Right lobe of liver (tissue), 6 donors: ENCODE data around the gene PAX5. TPM values are rescaled to one million over a fixed set of nuclear protein-coding genes. Genes with fewer than 3 reads are reported as not detected.

Experiments used
- ATAC-seq, 4 donors: fragments of 200-7000 bp; cut with Tn5 transposase; one replicate each; pipeline ENCODE4 v1.9.1; 2020; ENCODE audit warnings: mild to moderate bottlenecking in 4 of 4, moderate library complexity in 4 of 4
- DNase-seq, 3 donors: peaks; one replicate each; pipeline ENCODE4 v3.0.0-alpha.2; 2020
- H3K27ac ChIP-seq, 3 donors: fragments of 200-600 bp; one replicate each; pipeline ENCODE4 v1.8.0; 2022
- H3K27me3 ChIP-seq, 2 donors: fragments of 200-600 bp; one replicate each; pipeline ENCODE4 v1.8.0; 2022
- H3K36me3 ChIP-seq, 4 donors: fragments of 200-600 bp; sonication (generic) in 1 of 4; one replicate each; pipeline versions ENCODE4 v1.5.1 to v1.8.0; 2017 to 2022; ENCODE audit warnings: control low read depth in 1 of 4
- H3K4me1 ChIP-seq, 4 donors: fragments of 200-600 bp; sonication (generic) in 1 of 4; one replicate each; pipeline versions ENCODE4 v1.5.1 to v1.8.0; 2017 to 2022; ENCODE audit warnings: control low read depth in 1 of 4
- H3K4me3 ChIP-seq, 3 donors: fragments of 200-600 bp; one replicate each; pipeline ENCODE4 v1.8.0; 2022
- H3K9me3 ChIP-seq, 4 donors: fragments of 200-600 bp; sonication (generic) in 1 of 4; one replicate each; pipeline versions ENCODE4 v1.5.1 to v1.8.0; 2017 to 2022; ENCODE audit warnings: control low read depth in 1 of 4
- POLR2A ChIP-seq: fragments of 450-650 bp; IDR thresholded peaks from one replicate; pipeline ENCODE4 v1.6.1; 2017; ENCODE audit warnings: antibody characterized with exemption, mild to moderate bottlenecking
- WGBS: methylation state at CpG from one replicate; pipeline ENCODE4 v1.1.6; 2018; ENCODE audit warnings: low coverage, low lambda C conversion rate; ENCODE audit not compliant: insufficient coverage; ENCODE audit errors: missing lambda C conversion rate; 5-methylcytosine and 5-hydroxymethylcytosine counted together
- intact Hi-C, 2 donors: fragments of 100-400 bp; cut with DNase I; formaldehyde crosslinking; loops; one replicate each; pipeline versions ENCODE4 v1.11.2 to v1.14.1; 2022
- total RNA-seq, 6 experiments: library from RNA; depleted of rRNA in 2 of 6; stranded (reverse); fragments of >200 nt in 2 of 6; fragmentation: NEBNext Ultra II Directional in 3 of 6; extraction: Animal tissue kit (Norgen Biotek cat#: 25700) in 3 of 6; gene quantifications; one replicate each; pipeline versions ENCODE4 v1.1.0 to v1.2.4, GENCODE V29; 2016 to 2023
- TF ChIP-seq, protein P1 (sequence below), 4 donors: fragments of 200-600 bp in 3 of 4; fragments of 450-650 bp in 1 of 4; IDR thresholded peaks; one replicate each; pipeline versions ENCODE4 v1.5.1 to v1.8.0; 2016 to 2022; ENCODE audit warnings: antibody characterized with exemption in 4 of 4, mild to moderate bottlenecking in 2 of 4
- donor health status: DM: no; HTN: yes; CAD: no.
- donor health status: DM: no; HTN: no; CAD: no.
- donor health status: DM: no; HTN: no; CAD: no.
- donor health status: DM: no; HTN: yes; CAD: no.
- donor health status: DM: no; HTN: yes; CAD: no.

PAX5 gene
- total RNA-seq, 6 experiments from 2014 or later, result 0.12 to 0.18 TPM; not detected in 4

- H3K36me3 ChIP-seq, result no peaks in the 10 kb centered on the region
- intact Hi-C loops, result no loop called here
- H3K9me3 ChIP-seq, result no peaks in the 10 kb centered on the region
- no peaks in the 10 kb centered on the region for H3K27me3 ChIP-seq
- ATAC-seq, result no peak
- WGBS, result 73% methylated on average over 13 of the region's 21 CpGs
- no peak overlapping the region for H3K4me3 ChIP-seq
- TF ChIP-seq, protein P1, sequence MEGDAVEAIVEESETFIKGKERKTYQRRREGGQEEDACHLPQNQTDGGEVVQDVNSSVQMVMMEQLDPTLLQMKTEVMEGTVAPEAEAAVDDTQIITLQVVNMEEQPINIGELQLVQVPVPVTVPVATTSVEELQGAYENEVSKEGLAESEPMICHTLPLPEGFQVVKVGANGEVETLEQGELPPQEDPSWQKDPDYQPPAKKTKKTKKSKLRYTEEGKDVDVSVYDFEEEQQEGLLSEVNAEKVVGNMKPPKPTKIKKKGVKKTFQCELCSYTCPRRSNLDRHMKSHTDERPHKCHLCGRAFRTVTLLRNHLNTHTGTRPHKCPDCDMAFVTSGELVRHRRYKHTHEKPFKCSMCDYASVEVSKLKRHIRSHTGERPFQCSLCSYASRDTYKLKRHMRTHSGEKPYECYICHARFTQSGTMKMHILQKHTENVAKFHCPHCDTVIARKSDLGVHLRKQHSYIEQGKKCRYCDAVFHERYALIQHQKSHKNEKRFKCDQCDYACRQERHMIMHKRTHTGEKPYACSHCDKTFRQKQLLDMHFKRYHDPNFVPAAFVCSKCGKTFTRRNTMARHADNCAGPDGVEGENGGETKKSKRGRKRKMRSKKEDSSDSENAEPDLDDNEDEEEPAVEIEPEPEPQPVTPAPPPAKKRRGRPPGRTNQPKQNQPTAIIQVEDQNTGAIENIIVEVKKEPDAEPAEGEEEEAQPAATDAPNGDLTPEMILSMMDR (IDR thresholded peaks at IDR 0.05), result no peak
- no peak for TF ChIP-seq POLR2A
- no peaks in the 10 kb centered on the region for H3K4me1 ChIP-seq
- H3K27ac ChIP-seq, result no peak overlapping the region
- no peak for DNase-seq
Observed at GRCh38 chr9:36820392-36820861, 213.6 kb downstream of the PAX5 start.

GRCh38 chr9:36818965-36819870 lies 214.8 kb downstream of the PAX5 start:
- H3K4me1 ChIP-seq, result no peaks in the 10 kb centered on the region
- DNase-seq (no peak), ATAC-seq (no peak)
- no peaks in the 10 kb centered on the region for H3K9me3 ChIP-seq
- TF ChIP-seq, protein P1 (IDR thresholded peaks at IDR 0.05), result no peak
- no peak for TF ChIP-seq POLR2A
- intact Hi-C loops, result no loop called here
- H3K27me3 ChIP-seq, result no peaks in the 10 kb centered on the region
- no peaks in the 10 kb centered on the region for H3K36me3 ChIP-seq
- WGBS, result 40% methylated on average over 27 of the region's 35 CpGs
- no peak overlapping the region for H3K4me3 ChIP-seq
- H3K27ac ChIP-seq, result no peak overlapping the region

DNA sequence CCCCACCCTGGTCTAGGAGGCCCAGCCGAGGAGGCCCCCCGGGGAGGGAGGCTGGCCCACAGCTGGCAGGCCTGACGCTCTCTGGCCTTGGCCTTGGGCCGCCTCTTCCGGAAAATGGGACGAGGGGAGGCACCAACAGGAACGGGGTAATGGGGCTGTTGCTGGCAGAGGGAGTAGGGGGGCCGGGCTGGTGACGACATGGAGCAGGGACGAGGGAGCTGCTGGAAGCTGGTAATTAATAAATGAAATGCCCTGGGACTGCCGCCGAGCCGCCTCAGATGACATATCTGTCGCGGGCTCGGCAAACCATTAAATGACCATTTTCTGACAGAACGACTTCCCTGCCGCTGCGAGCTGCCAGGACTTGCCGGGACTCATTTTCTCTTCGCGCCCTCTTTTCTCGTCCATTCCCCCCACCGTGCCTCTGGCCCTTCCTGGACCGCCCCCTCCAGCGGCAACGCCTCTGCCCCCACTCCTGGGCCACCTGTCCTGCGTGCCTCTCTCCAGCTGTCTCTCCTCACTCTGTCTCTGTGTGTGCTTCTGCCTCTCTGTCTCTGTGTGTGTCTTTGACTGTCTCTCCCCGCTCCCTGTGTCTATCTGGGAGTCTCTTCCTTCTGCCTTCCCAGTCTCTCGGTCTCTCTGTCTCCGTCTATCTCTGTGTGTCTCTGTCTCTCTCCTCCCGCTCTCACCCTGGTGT lies 215.7 kb downstream of the PAX5 start:
- TF ChIP-seq POLR2A, result no peak
- TF ChIP-seq, protein P1 (IDR thresholded peaks at IDR 0.05), result no peak
- no peaks in the 10 kb centered on the region for H3K27me3 ChIP-seq
- intact Hi-C loops, result no loop called here
- ATAC-seq, result peak in 3 of 4 donors; percentile 21 to 46 (median 23)
- H3K4me1 ChIP-seq, result no peaks in the 10 kb centered on the region
- WGBS, result 17% methylated on average over 20 of the region's 32 CpGs
- H3K4me3 ChIP-seq, result peak overlapping the region in 1 of 3 donors; percentile 7
- no peaks in the 10 kb centered on the region for H3K9me3 ChIP-seq
- H3K36me3 ChIP-seq, result no peaks in the 10 kb centered on the region
- H3K27ac ChIP-seq, result no peak overlapping the region
- no peak for DNase-seq

DNA sequence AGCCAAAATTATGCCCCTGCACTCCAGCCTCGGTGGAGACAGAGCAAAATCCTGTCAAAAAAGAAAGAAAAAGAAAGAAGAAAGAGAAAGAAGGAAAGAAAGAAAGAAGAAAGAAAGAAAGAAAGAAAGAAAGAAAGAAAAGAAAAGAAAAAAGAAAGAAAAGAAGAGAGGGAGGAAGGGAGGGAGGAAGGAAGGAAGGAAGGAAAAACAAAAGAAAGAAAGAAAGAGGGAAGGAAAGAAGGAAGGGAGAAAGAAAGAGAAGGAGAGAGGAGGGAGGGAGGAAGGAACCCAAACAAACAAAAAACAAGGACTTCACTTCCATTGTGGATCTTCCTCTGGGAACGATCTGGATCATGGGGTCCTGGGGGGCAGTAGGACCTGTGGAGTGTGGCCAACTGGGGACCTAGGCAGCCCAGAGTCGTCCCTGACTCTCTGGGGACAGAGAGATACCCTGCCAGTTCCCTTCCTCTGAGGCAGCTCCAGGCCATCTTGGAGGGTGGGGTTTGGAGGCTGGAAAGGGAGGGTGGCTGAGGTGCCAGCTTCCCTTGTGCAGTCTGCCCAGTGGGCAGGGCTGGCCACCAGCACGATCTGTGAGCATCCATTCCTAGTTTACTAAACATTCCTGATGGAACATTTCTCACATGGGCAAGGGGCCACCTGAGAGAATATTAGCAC lies 216.8 kb downstream of the PAX5 start:
- H3K27me3 ChIP-seq, result no peaks in the 10 kb centered on the region
- TF ChIP-seq, protein P1 (IDR thresholded peaks at IDR 0.05), result no peak
- TF ChIP-seq POLR2A, result no peak
- DNase-seq (peak in 1 of 3 donors; percentile 15), ATAC-seq (no peak)
- H3K27ac ChIP-seq, result no peak overlapping the region
- H3K4me3 ChIP-seq, result no peak overlapping the region
- WGBS, result 58% methylated on average over 1 of the region's 4 CpGs
- intact Hi-C loops, result no loop called here
- no peaks in the 10 kb centered on the region for H3K4me1 ChIP-seq
- no peaks in the 10 kb centered on the region for H3K36me3 ChIP-seq
- H3K9me3 ChIP-seq, result no peaks in the 10 kb centered on the region
